Mucosa of gallbladder (tissue), 1 donor: Measurements from ENCODE around the gene RANBP3. TPM values are rescaled to one million over a fixed set of nuclear protein-coding genes. Genes with fewer than 3 reads are reported as not detected.

ENCODE experiments used
- DNase-seq: peaks from one replicate; pipeline ENCODE4 v3.0.0-alpha.2; 2020; ENCODE audit warnings: low spot score
- total RNA-seq: library from RNA; stranded (reverse); gene quantifications from one replicate; pipeline ENCODE4 v1.2.1, GENCODE V29; 2021
- donor health status: DM: no; HTN: no; CAD: no.

RANBP3 gene
- total RNA-seq, 1 donor from 2014 or later = 75.5 TPM

GRCh38 chr19:5950741-5951140 lies 27.2 kb downstream of the RANBP3 start:
- DNase-seq = no peak

DNA sequence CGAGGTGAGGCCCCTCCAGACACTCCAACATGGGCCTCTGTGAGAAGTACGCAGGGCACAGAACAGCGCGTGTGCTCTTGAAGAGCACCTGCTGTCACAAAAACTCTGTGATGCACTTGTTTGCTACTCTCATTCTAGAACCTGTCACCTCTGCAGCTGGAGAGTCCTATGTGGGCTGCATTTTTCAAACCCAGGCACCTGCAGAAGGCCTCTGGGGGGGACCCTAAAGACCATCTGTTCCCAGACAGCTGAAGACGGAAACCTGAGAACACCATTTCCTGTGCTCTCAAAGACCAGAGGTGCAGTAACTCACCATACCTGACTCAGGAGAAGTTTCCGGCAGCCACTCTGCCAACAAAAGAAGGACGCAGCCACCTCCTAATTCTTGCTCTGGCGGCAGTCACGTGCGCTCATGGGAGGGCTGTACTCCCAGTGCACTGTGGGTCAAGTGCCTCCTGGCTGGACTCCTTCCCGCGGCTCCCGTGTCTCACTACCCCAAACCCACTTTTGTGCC lies 28.1 kb downstream of the RANBP3 start:
- DNase-seq = no peak

GRCh38 chr19:5948752-5949564 lies 29.0 kb downstream of the RANBP3 start:
- no peak for DNase-seq

- peak; percentile 74 for DNase-seq
Measured at GRCh38 chr19:5947435-5947834, 30.5 kb downstream of the RANBP3 start.

GRCh38 chr19:5943623-5944022 lies 34.3 kb downstream of the RANBP3 start:
- DNase-seq = no peak

DNA sequence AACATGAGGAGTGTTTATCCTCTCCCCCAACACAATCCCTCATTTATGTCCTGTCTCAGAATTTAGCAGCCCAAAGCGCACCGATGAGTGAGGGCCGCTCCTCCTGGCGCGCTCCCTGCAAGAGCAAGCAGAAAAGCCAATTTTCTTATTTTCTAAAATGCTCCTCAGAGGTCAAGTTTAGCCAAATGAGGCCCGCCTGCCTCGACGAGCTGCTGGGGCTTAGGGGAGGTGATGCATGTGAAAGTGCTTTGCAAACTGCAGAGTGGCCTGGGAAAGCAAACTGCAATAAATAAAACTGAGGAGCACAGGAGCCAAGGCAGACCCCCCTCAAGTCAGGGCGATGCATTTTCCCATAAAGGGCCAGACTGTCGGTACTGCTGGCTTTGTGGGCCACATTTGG lies 34.9 kb downstream of the RANBP3 start:
- no peak for DNase-seq

DNA sequence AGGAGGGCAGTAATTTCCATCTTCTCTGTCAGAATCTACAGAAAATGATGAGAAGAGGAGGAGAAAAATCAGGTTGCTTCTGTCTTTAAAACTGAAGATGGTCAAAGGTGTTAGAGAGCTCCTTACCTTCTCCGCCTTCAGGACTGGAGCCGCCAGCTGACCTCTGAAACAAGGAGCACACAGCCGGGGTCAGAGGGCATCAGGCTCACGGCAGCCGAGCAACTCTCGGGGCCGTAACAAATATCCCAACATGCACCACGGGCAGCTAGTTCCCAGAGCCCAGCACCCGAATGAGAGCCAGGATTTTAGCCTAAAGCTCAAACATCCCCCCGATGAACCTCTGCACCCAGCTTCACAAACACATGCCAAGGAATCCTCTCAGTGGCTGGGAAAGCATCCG lies 36.3 kb downstream of the RANBP3 start:
- no peak for DNase-seq

DNA sequence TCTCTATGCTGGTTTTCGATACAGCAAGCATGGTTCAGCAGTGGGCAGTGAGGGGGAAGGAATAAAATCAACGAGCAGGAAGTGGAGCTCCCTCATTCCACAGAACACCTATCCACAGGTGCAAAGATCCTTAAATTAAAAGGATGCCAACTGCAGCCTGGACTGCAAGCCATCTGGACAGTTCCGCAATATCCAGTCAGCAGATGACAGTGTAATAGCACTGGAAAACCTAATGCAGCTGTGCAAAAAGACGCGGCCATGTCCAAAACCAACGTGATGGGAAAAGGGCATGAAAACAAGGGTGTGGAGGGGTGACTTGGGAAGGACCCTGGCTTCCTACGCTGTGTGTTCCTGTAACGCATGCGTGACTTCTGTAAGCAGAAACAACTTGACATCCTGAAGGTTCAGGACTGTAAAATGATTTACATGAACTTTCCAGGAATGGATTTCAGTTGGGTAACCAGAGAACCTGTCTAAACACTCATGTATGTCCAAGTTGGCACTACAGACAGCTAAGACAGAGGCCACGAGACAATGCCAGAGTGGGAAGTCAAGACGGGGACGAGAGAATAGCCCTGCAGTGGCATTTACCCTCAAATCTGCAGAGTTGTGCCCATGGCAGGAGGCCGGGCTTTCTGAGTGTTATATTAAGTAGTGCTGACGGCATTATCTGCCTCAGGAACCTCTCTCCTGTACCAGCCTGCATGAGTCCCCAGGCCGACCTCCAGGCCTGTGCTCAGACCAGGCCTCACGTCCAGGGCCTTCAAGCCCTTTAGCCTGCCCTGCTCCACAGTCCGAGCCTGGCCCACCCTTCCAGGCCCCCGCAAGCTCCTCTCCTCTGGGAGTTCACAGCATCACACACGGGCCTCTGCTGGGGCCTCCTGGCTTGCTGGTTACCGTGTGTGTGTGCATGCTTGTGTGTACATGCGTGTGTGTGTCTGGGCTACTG lies 37.4 kb downstream of the RANBP3 start:
- no peak for DNase-seq

DNA sequence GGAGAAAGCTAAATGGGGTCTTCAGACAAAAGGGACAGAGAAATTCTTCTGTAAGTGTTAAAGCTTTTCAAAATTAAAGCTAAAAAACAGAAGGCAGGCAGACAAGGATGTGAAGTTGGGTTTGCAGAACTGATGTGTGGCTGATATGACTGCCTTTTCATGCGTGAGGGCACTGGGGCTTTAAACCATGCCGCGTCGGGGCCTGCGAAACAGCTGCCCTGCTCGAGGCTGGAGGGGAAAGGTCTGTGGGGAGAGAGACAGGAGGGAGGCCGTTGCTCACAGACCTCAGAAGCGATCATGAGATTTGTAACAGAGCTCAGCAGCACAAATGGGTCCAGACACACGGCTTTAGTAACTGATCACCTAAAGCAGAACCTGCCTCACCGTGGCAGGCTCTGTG lies 40.4 kb downstream of the RANBP3 start:
- DNase-seq = no peak

DNA sequence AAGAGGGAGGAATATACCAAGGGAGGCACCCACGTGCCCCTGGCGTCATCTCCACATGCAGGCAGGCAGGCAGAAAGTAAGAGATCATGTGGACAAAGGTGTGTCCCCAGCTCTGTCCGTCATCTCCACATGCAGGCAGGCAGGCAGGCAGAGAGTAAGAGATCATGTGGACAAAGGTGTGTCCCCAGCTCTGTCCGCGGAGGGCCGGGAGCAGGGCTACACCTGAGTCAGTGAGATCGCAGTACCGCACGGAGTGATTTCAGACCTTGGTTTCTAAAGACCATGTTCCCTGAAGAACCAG lies 41.7 kb downstream of the RANBP3 start:
- peak; percentile 73 for DNase-seq

GRCh38 chr19:5935473-5936291 lies 42.3 kb downstream of the RANBP3 start:
- no peak for DNase-seq

- peak; percentile 32 for DNase-seq
Measured at GRCh38 chr19:5934774-5935472, 43.0 kb downstream of the RANBP3 start.

- no peak for DNase-seq
Measured at GRCh38 chr19:5934069-5934401, 43.9 kb downstream of the RANBP3 start.

DNA sequence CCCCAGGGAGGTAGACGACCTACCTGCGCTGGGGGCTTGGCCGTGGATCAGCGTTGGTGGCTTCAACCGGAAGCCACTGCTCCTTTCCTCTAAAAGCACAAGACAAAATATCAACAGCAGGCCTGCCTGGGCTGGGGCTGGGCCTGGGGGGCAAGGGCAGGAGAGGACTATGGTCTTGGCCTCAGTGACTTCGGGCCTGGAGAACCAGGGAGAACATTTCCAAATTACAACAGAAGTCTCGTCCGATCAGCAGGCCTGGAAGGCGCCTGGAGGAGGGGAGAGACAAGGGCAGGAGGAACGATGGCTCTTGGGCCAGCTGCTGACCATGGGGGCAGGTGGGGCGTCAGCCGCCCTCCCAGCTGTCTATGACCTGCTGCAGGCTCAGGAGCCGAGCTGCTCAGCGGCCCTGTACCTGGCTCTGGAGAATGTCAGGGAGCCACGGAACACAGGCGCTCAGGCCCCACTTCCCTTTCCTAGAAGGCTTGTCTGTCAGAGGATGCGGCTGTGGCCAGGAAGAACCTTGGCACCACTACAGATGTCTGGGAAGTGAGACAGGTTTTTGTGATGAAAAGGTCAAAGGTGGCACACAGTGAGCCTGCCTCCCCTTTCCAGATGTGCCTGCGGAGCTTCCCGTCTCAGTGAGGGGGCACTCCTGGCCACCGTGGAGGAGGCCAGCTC lies 44.4 kb downstream of the RANBP3 start:
- no peak for DNase-seq

DNA sequence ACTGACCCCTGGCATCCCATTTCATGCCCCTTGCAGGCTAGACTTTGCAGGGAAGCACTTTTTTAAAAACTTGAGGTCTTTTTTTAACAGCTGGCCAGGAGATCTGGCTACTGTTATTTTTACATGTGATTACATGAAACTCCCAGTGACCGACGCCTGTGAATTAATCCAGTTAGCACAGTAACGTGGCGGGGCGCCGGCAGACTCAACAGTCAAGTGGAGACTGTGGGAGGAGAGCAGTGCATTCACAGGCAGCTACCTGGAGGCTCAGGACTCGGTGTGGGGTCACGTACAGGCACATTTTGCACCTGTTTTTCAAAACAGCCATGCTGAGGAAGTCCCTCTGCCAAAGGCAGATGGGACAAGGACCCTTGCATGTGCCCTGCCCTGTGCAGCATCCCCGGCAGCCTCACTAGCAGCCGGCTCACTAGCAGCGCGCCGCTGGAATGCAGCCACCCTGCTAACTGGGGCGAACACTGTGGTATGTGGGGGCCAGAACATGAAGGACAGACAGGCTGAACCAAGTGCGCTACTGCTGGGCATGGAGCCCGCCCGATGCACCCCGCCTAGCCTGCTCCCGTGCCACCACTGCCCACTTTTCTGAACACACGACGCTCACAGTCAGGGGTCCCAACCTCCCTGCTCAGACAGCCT lies 45.2 kb downstream of the RANBP3 start:
- DNase-seq = no peak

DNA sequence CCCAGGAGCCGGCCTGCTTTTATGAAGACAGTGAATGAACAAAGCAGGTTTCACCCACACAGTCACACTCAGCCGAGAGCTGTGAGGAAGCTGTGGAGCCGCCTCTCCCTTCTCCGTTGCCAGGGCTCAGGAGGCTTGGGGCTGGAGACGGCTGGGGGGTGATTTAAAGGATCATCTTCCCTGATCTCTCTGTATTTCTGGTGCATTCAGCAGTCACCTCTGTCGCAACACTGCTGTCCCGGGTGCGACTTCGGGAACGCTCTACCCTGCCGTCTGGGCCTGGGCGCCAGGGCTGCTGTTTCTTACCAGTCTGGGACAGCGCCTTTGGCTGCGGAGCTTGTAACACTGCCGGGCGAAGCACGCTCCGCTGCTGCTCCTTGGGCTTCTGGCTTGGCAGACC lies 45.8 kb downstream of the RANBP3 start:
- no peak for DNase-seq

GRCh38 chr19:5931251-5931650 lies 46.7 kb downstream of the RANBP3 start:
- no peak for DNase-seq

- no peak for DNase-seq
Measured at GRCh38 chr19:5929625-5930024, 48.3 kb downstream of the RANBP3 start.

- DNase-seq = no peak
Measured at GRCh38 chr19:5929179-5929578, 48.8 kb downstream of the RANBP3 start.

DNA sequence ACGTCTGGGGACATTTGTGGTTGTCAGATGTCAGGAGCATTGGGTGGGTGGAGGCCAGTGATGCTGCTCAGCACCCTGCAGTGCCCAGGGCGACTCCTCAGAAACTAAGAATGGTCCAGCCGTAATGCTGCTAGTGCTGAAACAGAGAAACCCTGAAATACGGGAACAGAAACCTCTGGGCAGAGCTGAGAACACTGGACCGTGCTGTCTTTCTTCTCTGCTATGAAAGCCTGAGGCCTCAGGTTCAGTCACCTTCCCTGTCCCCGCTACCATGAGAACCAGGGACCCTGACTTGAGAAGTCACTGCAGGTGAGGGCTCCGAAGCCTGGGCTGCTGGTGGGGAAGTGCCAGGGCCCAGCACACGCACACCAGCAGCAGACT lies 50.5 kb downstream of the RANBP3 start:
- DNase-seq = no peak
